Right kidney (tissue), 1 donor: ENCODE data around the gene PLEKHG4B.

Experiments used
- DNase-seq: peaks from one replicate; pipeline ENCODE4 v3.0.0-alpha.2; 2016

PLEKHG4B gene

DNA sequence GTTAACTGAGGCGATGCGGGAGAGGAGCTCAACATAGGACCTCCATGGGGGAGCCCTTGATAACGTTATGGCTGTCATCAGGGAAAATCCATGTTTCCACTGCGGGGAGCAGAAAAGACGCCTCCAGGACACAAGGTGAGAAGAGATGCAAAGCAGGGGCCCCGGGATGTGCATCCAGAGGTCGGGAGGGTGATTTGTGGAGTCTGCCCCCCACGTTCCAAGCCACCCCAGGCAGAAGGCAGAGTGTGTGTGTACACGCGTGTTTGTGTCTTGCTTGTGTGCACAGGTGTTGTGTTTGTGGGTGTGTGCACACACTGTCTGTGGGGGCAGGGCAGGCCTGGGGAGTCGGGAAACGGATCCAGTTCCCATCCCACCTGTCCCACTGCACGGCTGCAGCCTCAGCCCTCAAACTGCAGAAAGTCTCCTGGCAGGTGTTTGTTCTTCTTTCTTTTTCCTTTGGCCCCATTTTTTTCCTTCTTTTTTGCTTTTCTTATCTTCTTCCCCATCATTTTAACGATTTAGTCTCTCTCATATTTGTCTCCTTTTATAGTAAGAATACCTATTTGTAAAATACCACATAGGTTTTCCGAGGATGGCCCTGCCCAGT, 17.4 kb upstream of the PLEKHG4B start:
- DNase-seq: no peak

DNA sequence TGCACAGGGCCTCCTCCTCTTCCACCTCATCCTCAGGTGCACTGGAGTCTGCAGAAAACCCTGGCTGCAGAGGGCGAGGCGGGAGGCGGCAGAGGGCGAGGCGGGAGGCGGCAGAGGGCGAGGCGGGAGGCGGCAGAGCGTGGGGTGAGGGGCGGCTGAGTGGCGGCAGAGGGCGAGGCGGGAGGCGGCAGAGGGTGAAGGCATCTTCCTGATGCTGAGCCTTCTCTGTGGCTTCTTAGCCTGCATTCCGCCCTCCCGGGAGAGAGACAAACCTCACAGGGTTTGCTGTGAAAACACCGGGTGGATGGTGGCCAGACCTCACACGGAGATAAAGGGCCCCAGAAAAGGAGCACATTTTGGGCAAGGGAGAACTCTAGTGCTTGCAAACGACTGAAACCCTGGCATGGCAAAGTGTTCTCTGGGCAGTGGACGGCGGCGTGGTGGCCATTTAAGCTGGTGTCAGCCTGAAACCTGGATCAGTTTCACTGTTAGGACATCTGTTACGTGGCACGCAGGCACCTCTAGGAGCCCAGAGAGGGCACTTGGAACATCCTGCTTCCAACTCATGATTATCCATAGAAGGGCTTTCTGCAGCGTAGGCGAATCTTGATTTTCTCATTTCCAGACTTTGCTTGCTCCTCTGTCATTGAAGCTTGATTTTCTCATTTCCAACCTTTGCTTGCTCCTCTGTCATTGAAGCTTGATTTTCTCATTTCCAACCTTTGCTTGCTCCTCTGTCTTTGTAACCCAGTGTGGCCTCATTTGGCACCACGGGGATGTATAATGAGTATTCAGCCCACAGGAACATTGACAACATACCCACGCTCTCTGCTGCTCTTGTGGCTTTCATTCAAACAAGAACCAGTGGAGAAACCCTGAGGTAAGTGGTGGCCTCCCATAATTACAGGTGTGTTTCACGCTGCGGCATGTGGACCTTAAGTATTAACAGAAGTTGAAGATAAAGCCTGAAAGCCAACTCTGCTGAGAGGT, 16.3 kb upstream of the PLEKHG4B start:
- no peak for DNase-seq

GRCh38 chr5:76358-77169, 15.4 kb upstream of the PLEKHG4B start:
- no peak for DNase-seq

DNA sequence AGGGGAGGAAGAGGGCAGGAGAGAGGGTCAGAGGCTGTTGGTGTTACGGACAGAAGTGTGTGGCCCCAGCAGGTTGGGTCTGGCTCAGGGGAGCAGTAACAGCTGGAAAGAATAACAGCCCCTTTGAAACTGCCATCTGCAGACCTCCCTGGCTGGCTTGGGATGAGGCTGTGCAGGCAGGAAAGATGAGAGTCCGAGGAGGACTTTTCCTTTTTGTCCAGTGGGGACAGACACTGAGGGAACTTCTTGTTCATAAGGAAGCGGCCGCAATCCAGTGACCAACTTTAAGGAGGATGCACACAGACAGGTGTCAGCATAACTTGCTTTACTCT, 14.8 kb upstream of the PLEKHG4B start:
- DNase-seq: no peak

GRCh38 chr5:77546-77945, 14.4 kb upstream of the PLEKHG4B start:
- no peak for DNase-seq

GRCh38 chr5:77957-78804, 13.8 kb upstream of the PLEKHG4B start:
- no peak for DNase-seq

DNA sequence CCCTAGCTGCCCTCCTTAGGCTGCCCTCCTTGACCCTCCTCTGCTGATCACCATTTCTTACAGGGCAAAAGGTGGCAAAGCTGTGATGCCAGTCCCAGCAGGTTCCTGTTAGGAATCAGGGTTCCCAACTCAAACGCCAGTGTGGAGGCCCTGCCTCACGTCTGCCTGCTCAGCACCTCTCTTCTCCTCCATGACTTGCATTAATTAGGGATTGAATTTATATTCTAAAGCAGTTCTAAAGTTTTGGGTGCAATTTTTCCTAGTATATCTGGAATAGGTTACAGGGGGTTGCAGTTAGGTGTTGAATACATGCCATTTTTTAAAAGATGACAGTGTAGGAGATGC, 13.2 kb upstream of the PLEKHG4B start:
- no peak for DNase-seq

DNA sequence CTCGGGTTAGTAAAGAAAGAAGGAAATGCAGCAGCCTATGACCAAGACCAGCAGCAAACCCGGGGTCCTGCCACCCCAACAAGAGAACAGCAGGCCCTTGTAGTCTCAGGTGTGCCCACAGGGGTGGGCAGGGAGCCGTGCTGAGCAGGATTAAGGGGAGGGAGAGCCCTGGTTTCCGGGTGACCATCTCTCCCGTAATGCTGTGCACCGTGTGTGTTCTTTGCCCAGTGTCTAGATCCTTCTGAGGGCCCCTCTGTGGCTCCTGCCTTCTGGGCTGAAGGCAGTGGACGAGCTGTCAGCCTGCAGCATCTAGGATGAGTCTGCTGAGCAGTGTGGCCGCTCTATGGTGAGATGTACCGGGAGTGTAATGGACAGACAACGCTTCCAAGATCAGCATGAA, 12.7 kb upstream of the PLEKHG4B start:
- DNase-seq: no peak

DNA sequence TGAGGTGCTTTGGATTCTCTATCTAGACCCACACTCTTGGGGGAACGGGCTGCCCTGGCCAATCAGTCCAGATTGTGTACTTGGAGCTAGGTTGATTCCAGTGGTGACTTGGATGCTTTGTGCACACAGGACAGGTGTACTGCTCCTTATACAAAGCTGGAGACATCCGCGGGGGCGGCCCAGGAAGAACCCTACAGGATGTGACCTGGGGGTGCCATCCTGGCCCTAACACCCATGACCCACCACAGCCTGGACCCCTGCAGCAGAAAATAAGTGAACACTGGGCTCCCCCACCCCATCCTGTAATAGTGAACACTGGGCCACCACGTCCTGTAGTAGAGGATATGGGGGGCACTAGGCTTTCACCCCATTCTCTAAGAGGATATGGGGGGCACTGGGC, 12.1 kb upstream of the PLEKHG4B start:
- DNase-seq: no peak

- no peak for DNase-seq
These were observed 10.5 kb upstream of the PLEKHG4B start for GRCh38 chr5:81391-82021.

DNA sequence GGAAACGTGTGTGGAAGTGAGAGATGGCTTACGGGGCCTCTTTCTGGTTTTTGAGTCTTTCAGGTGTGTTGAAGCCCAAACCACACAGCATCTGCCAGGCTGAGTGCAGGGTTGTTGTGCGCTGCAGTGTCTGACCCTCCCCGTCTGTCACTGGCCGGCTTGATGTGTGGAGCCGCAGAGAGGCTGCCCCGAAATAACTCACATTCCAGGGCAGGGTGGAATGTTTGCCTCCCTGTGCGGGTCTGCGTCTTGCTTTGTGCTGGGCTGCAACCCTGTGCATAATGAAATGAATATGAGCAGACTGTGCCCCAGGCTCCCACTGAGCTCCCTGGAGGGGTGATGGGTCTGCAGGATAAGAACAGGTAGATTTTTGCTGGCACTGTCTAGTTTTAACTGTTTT, 9.9 kb upstream of the PLEKHG4B start:
- DNase-seq: peak; percentile 22

DNA sequence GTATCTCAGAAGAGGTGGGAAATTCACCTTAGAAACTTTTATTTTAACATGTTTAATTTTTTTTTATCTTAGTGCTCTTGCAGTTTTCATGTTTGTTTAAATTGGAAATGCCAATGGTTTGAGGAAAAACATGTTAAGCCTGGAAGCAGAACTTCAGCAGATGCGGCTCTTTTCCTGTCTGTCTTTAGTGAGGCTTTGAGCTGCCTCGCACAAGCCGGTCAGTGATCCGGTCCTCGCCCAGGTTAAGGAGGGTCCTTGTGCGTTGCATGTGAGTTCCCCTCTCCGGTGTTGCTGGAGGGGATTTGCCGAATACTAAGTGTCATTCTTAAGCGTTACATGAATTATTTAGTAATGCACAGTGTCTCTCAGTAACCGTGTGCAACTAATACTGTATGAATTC, 9.4 kb upstream of the PLEKHG4B start:
- no peak for DNase-seq

GRCh38 chr5:83029-83428, 8.9 kb upstream of the PLEKHG4B start:
- no peak for DNase-seq

DNA sequence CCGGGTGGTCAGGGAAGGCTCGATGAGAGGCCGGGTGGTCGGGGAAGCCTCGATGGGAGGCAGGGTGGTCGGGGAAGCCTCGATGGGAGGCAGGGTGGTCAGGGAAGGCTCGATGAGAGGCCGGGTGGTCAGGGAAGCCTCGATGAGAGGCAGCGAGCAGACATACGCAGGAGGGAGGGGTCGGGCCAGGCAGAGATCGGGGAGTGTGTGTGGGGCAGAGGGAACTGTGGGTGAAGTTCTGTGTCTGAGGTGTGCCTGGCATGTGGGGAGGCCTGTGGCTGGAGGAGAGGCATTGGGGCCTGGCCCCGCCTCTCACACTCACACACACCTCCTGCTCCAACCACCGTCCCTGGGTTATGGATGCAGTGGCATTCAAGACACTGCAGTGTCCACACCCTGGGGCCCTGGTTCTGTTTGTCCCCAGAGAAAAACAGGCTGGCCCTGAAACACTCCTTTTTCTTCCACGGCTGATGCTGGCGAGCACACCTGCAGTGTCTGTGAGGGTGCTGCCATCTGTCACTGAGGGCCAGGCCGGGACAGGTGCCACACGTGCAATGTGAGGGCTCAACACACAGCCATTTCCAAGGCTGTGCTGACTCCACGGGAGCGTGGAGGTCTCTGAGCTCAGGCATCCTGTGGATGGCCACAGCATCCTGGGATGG, 6.5 kb upstream of the PLEKHG4B start:
- no peak for DNase-seq

DNA sequence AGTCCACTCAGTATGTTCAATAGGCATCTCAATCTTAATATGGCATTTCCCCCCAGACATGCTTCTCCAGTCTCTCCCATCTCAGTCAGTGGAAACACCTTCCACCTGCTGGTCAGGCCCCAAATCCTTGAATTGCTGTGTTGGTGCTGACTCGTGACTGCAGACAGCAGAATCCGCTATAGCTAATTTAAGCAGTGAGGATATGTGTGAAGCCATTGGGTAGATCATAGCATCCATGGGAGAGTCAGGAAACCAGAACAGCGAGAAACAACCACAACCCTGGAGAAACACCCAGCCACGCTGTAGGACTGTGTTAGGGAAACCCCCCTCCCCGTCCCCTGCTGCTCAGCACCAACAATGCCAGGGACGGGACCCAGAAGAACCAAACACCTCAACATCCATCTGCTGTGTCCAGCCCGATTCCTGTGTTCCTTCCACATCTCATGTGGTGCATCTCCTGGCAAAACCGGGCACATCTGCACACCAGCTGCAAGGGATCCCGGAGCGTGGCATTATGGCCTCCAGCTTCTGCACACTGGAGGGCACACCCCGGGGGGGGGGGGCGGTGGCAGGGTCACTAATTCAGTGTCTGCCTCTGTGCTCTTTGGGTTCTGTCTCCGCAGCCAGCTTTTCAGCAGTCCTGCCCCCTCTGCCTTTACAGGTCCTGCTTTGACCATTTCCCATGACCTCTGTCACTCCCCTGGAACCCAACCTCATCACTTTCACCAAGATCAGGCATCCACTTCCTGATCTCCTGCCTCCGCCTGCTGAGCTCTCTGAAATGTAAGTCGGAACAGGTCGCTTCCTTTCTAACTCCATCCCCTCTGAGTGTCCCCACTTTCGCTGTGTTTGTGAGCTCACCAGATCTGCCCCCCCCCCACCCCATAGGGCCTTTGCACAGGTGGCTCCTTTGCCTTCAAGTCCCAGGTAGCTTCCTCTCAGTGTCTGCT, 2.4 kb upstream of the PLEKHG4B start:
- no peak for DNase-seq

DNA sequence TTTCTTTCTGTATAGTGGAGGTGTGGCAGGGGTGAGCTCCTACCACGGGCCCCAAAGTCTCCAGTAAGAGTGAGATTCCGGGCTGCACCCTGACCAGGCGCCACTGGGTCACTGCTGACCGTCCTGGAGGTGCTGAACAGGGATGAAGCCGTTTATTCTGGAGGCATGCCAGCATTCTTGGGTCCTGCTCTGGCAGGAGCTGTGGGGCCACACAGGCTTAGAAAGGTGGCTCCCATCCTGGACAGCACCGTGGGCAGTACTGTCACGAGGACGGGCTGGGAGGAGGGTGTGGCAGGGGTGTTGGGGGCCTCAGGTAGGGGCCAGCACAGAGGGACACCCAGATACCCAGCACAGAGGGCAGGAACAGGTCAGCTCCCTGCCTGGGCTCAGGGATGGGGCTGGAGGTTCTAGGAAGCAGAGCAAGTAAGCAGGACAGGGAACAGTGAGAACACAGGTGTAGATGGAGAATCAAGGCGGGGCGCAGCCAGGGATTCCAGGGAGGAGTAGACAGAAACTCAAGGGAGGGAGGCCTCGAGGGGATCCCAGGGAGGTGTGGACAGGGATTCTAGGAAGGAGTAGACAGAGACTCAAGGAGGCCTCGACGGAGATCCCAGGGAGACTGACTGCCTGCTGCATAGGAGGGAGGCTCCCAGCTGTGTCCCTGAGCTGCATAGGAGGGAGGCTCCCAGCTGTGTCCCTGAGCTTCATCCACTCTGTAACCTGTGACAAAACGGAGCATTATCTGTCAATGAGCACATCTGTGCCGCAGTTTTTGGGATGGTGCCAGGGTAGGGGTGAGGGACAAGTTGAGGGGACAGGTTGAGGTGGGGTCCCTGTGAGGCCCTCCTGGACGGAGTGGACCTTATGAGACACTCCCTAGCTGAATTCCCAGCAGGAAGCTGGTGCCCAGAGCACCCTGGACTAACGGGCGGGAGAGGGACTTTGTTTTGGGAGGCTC, 1.1 kb upstream of the PLEKHG4B start:
- DNase-seq: peak; percentile 49

DNA sequence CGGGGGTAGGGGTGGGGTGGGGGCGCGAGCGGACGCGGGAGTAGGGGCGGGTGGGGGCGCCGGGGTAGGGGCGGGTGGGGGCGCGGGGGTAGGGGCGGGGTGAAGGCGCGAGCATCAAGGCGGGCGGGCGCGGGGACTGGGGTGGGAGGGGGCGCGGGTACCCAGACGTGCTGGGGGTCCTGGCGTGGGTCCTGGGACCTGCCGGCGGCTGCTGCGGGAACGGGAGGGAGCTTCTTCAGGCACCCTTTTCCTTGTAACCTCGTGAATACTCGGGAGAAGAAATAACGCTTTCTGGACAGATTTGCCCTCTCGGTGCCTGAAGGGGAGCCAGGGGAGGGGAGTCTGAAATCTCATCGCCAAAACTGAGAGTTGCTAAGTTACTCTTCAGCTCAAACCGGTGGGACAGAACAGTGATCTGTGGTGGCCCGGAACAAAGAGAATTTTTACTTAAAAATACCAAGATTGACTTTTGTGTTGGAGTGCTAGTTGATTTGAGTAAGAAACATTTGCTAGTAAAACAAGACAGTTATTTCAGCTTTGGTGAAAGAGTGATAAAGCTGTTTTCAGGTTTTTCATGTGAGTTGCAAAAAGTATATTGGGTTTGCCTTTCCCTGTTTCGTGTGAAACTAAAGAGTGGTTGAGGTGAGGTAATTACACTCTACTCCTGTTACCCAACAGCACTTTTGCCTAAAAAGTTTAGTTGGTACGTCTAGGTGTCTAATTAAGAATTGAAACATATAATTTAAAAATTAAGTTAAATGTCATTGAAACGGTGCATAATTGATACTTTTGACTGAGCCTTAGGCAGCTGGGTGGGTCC, 643 bp downstream of the PLEKHG4B start:
- peak; percentile 51 for DNase-seq
